ENCODE data around the gene SORCS1. TPM values are rescaled to one million over a fixed set of nuclear protein-coding genes. Genes with fewer than 3 reads are reported as not detected.

Gene SORCS1
- total and polyA plus RNA-seq, 4 donors, result 0.08 to 0.21 (median 0.09) TPM; not detected in 1

- Histone ChIP-seq H3K36me3 (ENCODE audit: control insufficient read depth in 4 of 4, insufficient read depth in 3 of 4, low read depth in 1 of 4, low read length in 3 of 4) (no peaks in the 10 kb centered on the region), H3K9me3 (ENCODE audit: control insufficient read depth in 4 of 4, low read length in 3 of 4) (no peaks in the 10 kb centered on the region), H3K4me3 (ENCODE audit: low read depth in 1 of 3, low read length in 3 of 3) (no peak overlapping the region), H3K4me1 (ENCODE audit: control insufficient read depth in 4 of 4, insufficient read depth in 4 of 4, low read length in 3 of 4) (no peaks in the 10 kb centered on the region), H3K27ac (ENCODE audit: low read depth in 1 of 2, low read length in 2 of 2) (no peak overlapping the region), H3K9ac (ENCODE audit: low read depth in 1 of 2, low read length in 2 of 2) (no peak overlapping the region), H3K27me3 (ENCODE audit: control insufficient read depth in 4 of 4, insufficient read depth in 4 of 4, low read length in 3 of 4) (peaks cover 0 to 4% (median 0%) of the 10 kb centered on the region in 4 donors)
- WGBS, result 56% methylated on average over 3 of the region's 3 CpGs
- TF ChIP-seq RAD21 (IDR thresholded peaks at IDR 0.05) (peak in 1 of 2 donors; percentile 18), MAX (IDR thresholded peaks at IDR 0.05) (no peak)
- no peak for DNase-seq (ENCODE audit: low spot score)
Observed at GRCh38 chr10:106609470-106610266, 554.8 kb downstream of the SORCS1 start.

GRCh38 chr10:106608066-106608465, 556.4 kb downstream of the SORCS1 start:
- Histone ChIP-seq H3K4me3 (ENCODE audit: low read depth in 1 of 3, low read length in 3 of 3) (no peak overlapping the region), H3K9ac (ENCODE audit: low read depth in 1 of 2, low read length in 2 of 2) (no peak overlapping the region), H3K27me3 (ENCODE audit: control insufficient read depth in 4 of 4, insufficient read depth in 4 of 4, low read length in 3 of 4) (peaks cover 0 to under 1% (median 0%) of the 10 kb centered on the region in 4 donors), H3K27ac (ENCODE audit: low read depth in 1 of 2, low read length in 2 of 2) (no peak overlapping the region), H3K9me3 (ENCODE audit: control insufficient read depth in 4 of 4, low read length in 3 of 4) (no peaks in the 10 kb centered on the region), H3K36me3 (ENCODE audit: control insufficient read depth in 4 of 4, insufficient read depth in 3 of 4, low read depth in 1 of 4, low read length in 3 of 4) (no peaks in the 10 kb centered on the region), H3K4me1 (ENCODE audit: control insufficient read depth in 4 of 4, insufficient read depth in 4 of 4, low read length in 3 of 4) (no peaks in the 10 kb centered on the region)
- DNase-seq (ENCODE audit: low spot score), result no peak
- 91% methylated on average over 1 of the region's 1 CpG for WGBS
- TF ChIP-seq SP1 (IDR thresholded peaks at IDR 0.05), result no peak

GRCh38 chr10:106595281-106595680, 569.2 kb downstream of the SORCS1 start:
- no peak overlapping the region for H3K9ac ChIP-seq (ENCODE audit: low read depth in 1 of 2, low read length in 2 of 2)
- H3K9me3 ChIP-seq (ENCODE audit: control insufficient read depth in 4 of 4, low read length in 3 of 4), result no peaks in the 10 kb centered on the region
- no peak for DNase-seq (ENCODE audit: low spot score)
- 80% methylated on average over 4 of the region's 4 CpGs for WGBS
- peaks cover 0 to 2% (median 0%) of the 10 kb centered on the region in 4 donors for H3K27me3 ChIP-seq (ENCODE audit: control insufficient read depth in 4 of 4, insufficient read depth in 4 of 4, low read length in 3 of 4)
- no peak overlapping the region for H3K27ac ChIP-seq (ENCODE audit: low read depth in 1 of 2, low read length in 2 of 2)
- H3K4me3 ChIP-seq (ENCODE audit: low read depth in 1 of 3, low read length in 3 of 3), result no peak overlapping the region
- H3K4me1 ChIP-seq (ENCODE audit: control insufficient read depth in 4 of 4, insufficient read depth in 4 of 4, low read length in 3 of 4), result no peaks in the 10 kb centered on the region
- H3K36me3 ChIP-seq (ENCODE audit: control insufficient read depth in 4 of 4, insufficient read depth in 3 of 4, low read depth in 1 of 4, low read length in 3 of 4), result no peaks in the 10 kb centered on the region
- no peak for TF ChIP-seq RXRA (IDR thresholded peaks at IDR 0.05)
- no peak for TF ChIP-seq HNF4G (IDR thresholded peaks at IDR 0.05)
- TF ChIP-seq MAX (IDR thresholded peaks at IDR 0.05), result no peak
- TF ChIP-seq SP1 (IDR thresholded peaks at IDR 0.05), result no peak
- no peak for TF ChIP-seq GABPA (IDR thresholded peaks at IDR 0.05 in 1 of 2, conservative IDR thresholded peaks at IDR 0.05 in 1 of 2)
- TF ChIP-seq YY1 (IDR thresholded peaks at IDR 0.05), result no peak
- no peak for TF ChIP-seq REST (IDR thresholded peaks at IDR 0.05)
- TF ChIP-seq EGR1 (IDR thresholded peaks at IDR 0.05; ENCODE audit: low read depth in 2 of 2), result no peak
- TF ChIP-seq HNF4A (conservative IDR thresholded peaks at IDR 0.05), result no peak
- no peak for TF ChIP-seq FOXA1 (IDR thresholded peaks at IDR 0.05)
- TF ChIP-seq JUND (IDR thresholded peaks at IDR 0.05), result no peak
